Stimulated activated CD8-positive, alpha-beta memory T cell treated with anti-CD3 and anti-CD28 coated beads, Interleukin-4, amount 100 ng/mL, for 4 hours (primary cell): Measurements from ENCODE around the gene KIF5C.
"Not testable (repeated sequence)": the region's sequence is repeated elsewhere in the genome, so short reads cannot be mapped to it uniquely, and the experiment has no call there.

ENCODE experiments used
- DNase-seq, 2 donors: peaks; one replicate each; pipeline ENCODE4 v3.0.0-alpha.2; 2020; ENCODE audit warnings: low read depth in 2 of 2, low spot score in 1 of 2

Gene KIF5C

DNA sequence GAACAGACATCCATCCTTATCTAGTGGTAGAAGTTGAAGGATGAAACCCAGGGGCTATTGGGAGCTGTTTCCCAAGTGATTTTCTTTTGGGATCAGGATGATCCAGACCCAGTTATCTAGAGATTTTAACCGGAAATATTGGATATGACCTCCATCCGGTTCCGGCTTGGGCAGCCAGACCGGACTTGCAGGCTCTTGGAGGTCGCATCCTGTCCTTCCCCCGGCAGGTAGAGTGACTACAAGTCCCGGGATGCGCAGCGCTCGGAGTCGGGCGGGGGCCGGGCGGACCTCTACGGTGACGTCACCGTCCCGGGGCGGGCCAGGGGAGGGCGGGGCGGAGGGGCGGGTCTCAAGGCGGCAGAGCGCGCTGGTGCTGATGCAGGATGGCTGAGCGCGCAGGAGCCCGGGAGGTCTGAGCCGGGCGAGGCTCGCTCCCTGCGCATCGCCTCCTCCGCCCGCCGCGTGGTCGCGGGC, at the start of gene KIF5C:
Gene KIF5C (plus strand): TSS at position 360 of the 474 bp plus-strand sequence. CDS start 391 bp downstream, outside the sequence.
- peak; percentile 80 to 85 for DNase-seq

DNA sequence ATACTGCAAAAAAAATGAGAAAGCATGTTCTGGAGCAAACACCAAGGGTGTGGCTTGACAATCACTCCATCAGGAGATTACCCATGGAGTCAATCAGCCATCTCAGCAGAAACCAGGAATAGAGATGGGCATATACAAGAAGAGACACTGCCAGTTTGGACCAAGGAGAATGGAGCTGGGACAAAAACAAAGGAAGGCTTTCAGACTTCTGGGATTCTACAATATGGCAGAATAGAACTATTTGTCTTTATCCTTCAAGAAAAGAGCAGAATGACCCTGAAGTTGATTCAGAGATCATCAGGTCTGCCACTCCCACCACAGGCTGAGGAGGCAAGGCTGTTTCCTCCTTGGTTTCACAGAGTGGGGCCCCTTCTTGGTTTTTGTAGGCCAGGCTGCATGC, 48.2 kb upstream of the KIF5C start:
- no peak for DNase-seq

- DNase-seq, result no peak
Measured at GRCh38 chr2:148828941-148829340, 46.1 kb upstream of the KIF5C start.

- no peak for DNase-seq
Measured at GRCh38 chr2:148829618-148830017, 45.4 kb upstream of the KIF5C start.

DNA sequence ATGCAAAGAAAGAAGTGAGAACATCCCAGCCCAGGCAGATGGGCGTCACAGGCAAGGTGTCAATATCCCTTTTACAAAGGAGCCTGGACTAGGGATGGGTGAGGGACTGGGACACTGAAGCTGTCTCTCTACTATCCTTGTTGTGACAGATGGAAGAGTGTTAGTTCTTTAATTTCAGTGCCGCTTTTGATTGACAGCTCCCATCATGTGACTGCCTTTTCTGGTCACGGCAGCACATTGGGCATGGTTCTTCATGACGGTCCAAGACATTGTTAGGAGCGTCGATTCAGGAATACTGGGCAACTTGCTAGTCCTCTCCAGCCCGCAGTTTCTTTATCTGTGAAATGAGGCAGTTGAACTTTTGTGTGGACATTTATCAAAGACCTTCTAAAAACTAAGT, 42.4 kb upstream of the KIF5C start:
- no peak for DNase-seq

- no peak for DNase-seq
Measured at GRCh38 chr2:148842050-148842449, 33.0 kb upstream of the KIF5C start.

DNA sequence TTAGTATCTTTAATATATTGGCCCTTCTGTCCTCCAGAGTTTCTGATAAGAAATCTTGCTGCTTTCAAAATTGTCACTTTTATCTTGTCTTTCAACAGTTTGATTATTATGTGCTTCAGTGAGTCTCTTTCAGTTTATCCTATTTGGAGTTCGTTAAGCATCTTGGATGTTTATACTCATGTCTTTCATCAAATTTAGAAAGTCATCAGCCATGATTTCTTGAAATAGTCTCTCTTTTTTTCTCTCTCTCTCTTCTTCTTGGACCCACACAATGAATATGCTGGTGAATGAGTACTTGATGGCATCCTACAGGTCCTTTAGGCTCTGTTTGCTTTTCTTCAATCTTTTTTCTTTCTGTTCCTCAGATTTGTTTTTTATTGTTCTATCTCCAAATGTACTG, 26.9 kb upstream of the KIF5C start:
- DNase-seq, result no peak

GRCh38 chr2:148853458-148853857, 21.6 kb upstream of the KIF5C start:
- no peak for DNase-seq

- no peak for DNase-seq
Measured at GRCh38 chr2:148860037-148860436, 15.0 kb upstream of the KIF5C start.

GRCh38 chr2:148861367-148861766, 13.7 kb upstream of the KIF5C start:
- DNase-seq, result no peak

- not testable (repeated sequence) for DNase-seq
Measured at GRCh38 chr2:148862478-148862877, 12.5 kb upstream of the KIF5C start.

DNA sequence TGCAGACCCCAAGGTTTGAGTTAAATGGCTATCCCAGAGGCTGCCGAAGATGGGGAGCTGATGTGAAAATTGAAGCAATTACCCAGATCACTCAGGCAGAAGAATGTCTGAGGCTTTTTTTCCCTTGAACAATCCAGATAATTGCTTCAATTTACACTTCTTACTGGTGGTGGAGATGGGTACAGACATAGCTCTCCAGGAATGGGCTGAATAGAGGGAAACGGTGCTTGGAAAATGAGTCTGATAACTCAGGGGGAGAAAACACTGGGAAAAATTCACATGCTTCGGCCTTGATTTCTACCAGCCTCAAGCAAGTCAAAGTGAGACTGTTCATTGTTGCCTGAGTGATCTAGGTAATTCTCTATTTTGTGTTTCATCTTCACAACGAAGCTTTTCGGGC, 9.5 kb upstream of the KIF5C start:
- no peak for DNase-seq

DNA sequence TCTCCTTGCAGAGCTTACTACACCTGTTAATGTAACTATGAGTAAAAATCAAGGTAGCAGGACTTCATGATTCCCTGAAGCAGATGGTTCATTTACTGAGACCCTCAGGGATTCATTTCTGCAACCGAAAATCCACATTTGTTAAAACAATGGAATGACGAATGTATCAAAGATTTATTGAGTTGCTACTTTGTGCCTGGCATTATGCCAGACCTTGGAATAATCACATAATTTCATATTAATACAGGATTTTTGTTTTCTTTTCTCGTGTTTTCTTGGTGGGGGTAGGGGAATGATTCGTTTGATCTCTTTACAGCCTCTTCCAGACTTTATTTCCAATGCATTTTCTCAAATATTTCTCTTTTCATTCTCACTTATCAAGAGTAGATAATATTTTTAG, 8.9 kb upstream of the KIF5C start:
- DNase-seq, result no peak

DNA sequence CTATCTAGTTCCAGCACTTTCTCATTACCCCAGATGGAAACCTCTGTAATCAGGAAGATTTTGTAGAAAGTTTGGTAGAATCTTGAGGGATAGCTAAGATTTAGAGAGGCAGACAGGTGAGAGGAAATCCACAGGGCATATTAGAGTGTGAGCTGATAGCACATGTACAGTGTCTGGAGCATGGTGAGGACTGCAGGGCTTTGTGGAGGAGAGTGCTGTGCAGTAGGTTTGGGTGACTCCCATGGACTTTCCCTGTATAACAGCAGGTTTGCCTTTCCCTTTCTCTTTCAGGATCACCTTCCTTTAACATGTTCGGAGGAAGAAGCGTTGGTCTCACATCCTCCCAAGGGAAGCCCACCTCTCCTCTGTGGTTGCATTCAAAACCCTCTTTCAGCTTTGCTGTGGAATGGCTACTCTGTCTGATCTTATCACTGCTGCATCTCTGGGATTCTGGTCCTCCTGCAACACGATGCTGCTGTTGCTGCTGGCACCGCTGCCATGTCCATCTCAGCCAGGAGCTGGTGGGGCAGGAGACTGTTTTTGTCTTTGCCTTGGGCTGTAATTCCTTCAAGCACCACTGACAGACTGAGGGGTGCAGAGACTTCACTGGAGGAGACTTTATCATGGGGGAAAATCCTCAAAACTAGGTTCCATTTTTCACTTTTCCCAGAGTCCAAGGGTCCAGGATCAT, 7.8 kb upstream of the KIF5C start:
- DNase-seq, result no peak

GRCh38 chr2:148875387-148876051, 492 bp downstream of the KIF5C start:
- no peak for DNase-seq

- no peak for DNase-seq
Measured at GRCh38 chr2:148876202-148876594, 1.2 kb downstream of the KIF5C start.

- DNase-seq, result no peak
Measured at GRCh38 chr2:148876595-148877402, 1.8 kb downstream of the KIF5C start.

GRCh38 chr2:148877403-148877740, 2.3 kb downstream of the KIF5C start:
- no peak for DNase-seq

- DNase-seq, result no peak
Measured at GRCh38 chr2:148880636-148881035, 5.6 kb downstream of the KIF5C start.

- DNase-seq, result no peak
Measured at GRCh38 chr2:148882051-148882450, 7.0 kb downstream of the KIF5C start.

DNA sequence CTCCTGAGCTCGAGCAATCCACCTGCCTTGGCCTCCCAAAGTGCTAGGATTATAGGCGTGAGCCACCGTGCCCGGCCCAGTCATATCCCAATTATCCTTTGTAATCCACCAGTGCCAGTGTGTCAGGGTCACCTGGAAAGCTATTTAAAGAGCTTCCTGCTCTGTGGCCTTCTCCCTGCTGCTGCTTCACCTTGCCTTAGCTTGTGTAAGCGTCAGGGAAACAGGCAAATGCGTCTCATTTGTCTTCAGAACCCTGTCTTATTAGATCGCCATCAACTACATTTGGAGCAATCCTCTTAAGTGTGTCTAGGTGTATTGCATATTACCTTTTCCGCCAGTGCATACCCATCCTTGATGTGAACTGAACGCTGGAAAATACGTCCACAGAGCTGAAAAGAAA, 10.2 kb downstream of the KIF5C start:
- DNase-seq, result no peak

- no peak for DNase-seq
Measured at GRCh38 chr2:148885988-148886387, 11.0 kb downstream of the KIF5C start.
